Progenitor cell of endocrine pancreas (in vitro differentiated cells): ENCODE measurements around the gene AJUBA. TPM values are rescaled to one million over a fixed set of nuclear protein-coding genes. Genes with fewer than 3 reads are reported as not detected.
"Not testable (repeated sequence)": the region's sequence is repeated elsewhere in the genome, so short reads cannot be mapped to it uniquely, and the experiment has no call there.

Experiments
- DNase-seq: peaks from one replicate; pipeline ENCODE4 v3.0.0; 2021; ENCODE audit warnings: low spot score; ENCODE audit not compliant: unreplicated experiment
- H3K27ac Mint-ChIP-seq: 2 replicates; pipeline ENCODE4 v1.8.0; 2021; ENCODE audit warnings: mild to moderate bottlenecking, moderate library complexity, mixed read lengths
- H3K27me3 Mint-ChIP-seq: 2 replicates; pipeline ENCODE4 v1.8.0; 2021; ENCODE audit warnings: mixed read lengths
- H3K36me3 Mint-ChIP-seq: 2 replicates; pipeline ENCODE4 v1.8.0; 2022; ENCODE audit warnings: mixed read lengths; ENCODE audit not compliant: insufficient read depth
- H3K4me1 Mint-ChIP-seq: 2 replicates; pipeline ENCODE4 v1.8.0; 2021; ENCODE audit warnings: low read depth, mixed read lengths
- H3K4me3 Mint-ChIP-seq: 2 replicates; pipeline ENCODE4 v1.8.0; 2021; ENCODE audit warnings: low read depth, mild to moderate bottlenecking, moderate library complexity, mixed read lengths
- H3K9me3 Mint-ChIP-seq: 2 replicates; pipeline ENCODE4 v1.8.0; 2021; ENCODE audit warnings: low read depth, mixed read lengths
- total RNA-seq: library from RNA; stranded (reverse); gene quantifications from 2 replicates; pipeline ENCODE4 v1.2.1, GENCODE V29; 2021
- TF ChIP-seq, protein P1 (sequence below): fragments of 200-600 bp; sonication (generic); IDR thresholded peaks from one replicate; pipeline ENCODE4 v1.5.0; 2021; ENCODE audit warnings: antibody characterized with exemption, mild to moderate bottlenecking; ENCODE audit not compliant: unreplicated experiment

The AJUBA gene
- total RNA-seq, 1 donor from 2014 or later = 97.1 TPM

DNA sequence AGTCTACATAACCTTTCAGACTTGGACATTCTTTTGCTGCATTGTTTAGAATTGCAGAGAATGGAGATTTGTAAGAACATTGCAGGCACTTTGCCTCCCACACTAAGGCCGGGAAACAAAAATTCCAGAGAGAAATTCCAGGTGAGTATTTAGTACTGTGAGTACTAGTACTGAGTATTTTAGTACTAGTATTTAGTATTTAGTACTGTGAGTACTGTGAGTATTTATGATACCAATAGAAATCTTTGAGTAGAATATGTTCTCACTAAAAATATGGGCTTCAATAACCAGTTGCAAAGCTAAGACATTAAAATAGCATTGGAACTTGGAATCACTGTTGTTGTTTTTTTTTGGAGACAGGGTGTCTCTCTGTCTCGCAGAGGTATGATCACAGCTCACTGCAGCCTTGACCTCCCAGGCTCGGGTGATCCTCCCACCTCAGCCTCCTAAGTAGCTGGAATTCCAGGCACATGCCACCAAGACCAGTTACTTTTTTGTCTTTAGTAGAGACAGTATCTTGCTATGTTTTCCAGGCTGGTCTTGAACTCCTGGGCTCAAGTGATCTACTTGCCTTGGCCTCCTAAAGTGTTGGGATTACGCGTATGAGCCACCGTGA is 20.2 kb downstream of the AJUBA start:
- no peak for DNase-seq
- H3K36me3 Mint-ChIP-seq = no peaks in the 10 kb centered on the region
- peaks cover 3% of the 10 kb centered on the region for H3K4me1 Mint-ChIP-seq
- TF ChIP-seq, protein P1, sequence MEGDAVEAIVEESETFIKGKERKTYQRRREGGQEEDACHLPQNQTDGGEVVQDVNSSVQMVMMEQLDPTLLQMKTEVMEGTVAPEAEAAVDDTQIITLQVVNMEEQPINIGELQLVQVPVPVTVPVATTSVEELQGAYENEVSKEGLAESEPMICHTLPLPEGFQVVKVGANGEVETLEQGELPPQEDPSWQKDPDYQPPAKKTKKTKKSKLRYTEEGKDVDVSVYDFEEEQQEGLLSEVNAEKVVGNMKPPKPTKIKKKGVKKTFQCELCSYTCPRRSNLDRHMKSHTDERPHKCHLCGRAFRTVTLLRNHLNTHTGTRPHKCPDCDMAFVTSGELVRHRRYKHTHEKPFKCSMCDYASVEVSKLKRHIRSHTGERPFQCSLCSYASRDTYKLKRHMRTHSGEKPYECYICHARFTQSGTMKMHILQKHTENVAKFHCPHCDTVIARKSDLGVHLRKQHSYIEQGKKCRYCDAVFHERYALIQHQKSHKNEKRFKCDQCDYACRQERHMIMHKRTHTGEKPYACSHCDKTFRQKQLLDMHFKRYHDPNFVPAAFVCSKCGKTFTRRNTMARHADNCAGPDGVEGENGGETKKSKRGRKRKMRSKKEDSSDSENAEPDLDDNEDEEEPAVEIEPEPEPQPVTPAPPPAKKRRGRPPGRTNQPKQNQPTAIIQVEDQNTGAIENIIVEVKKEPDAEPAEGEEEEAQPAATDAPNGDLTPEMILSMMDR = no peak
- no peak overlapping the region for H3K4me3 Mint-ChIP-seq
- H3K9me3 Mint-ChIP-seq = no peaks in the 10 kb centered on the region
- H3K27ac Mint-ChIP-seq = no peak overlapping the region
- H3K27me3 Mint-ChIP-seq = no peaks in the 10 kb centered on the region

DNA sequence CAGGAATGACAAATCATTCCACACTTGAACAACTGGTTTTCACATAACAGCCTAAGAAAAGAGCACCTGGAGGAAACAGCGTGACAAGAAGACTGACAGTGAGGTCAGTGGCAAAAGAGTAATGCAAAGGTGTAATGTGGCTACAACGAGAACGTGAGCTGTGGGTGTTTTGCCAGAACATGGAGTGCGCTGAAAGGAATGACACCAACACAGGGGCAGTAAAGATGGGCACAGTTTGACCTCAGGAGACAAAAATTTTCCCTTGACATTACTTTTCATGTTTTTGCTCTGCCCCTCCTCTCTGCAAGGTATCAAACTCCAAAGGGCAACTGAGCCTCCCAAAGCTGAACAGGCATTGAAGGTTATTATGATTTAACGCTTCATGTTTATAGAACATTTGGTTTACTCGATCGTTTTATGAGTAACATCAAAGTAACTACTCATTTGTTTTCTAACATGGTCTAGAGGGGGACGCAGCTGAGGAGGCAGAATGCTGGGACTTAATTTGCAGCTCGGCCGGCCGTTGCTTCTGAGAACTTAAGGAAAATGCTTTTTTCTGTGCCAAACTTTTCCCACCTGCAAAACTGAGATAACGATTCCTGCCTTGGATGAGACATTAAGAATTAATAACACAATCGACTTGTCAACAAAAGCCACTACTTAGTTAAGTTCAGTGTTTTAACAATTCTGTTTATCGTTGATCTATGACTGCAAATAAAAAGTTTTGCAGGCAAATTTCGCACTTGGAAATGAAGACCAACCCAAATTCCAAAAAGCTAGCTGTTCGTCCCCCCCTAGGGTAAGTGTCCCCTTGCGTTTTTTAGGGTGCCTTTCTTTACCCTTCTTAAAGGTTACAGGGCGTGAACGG is 26.4 kb downstream of the AJUBA start:
- TF ChIP-seq, protein P1 = no peak
- Mint-ChIP-seq H3K36me3 (peaks cover 7% of the 10 kb centered on the region), H3K4me3 (peak overlapping the region; percentile 88), H3K4me1 (peaks cover 17% of the 10 kb centered on the region), H3K9me3 (no peaks in the 10 kb centered on the region), H3K27ac (peak overlapping the region; percentile 97), H3K27me3 (no peaks in the 10 kb centered on the region)
- DNase-seq = no peak

DNA sequence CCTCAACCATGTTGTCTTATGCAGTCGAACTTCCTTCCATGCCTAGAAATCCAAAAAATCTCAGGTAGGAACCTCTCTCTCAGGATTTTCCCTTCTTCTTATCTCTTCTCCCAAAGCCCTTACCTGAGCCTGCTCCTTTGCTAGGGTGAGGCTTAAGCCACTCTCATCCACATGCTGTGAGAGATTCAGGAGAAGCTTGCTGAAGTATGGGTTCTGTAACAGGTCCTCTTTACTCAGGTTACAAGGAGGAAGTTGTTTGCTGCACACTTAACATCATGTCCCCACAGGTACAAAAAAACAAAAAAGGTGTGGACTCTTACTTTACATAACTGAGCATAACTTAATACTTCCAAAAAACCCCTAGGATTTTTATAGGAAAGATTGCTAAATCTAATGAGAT is 29.9 kb downstream of the AJUBA start:
- H3K9me3 Mint-ChIP-seq = no peaks in the 10 kb centered on the region
- TF ChIP-seq, protein P1 = no peak
- H3K4me1 Mint-ChIP-seq = peaks cover 17% of the 10 kb centered on the region
- H3K27ac Mint-ChIP-seq = no peak overlapping the region
- H3K36me3 Mint-ChIP-seq = peaks cover 12% of the 10 kb centered on the region
- no peak overlapping the region for H3K4me3 Mint-ChIP-seq
- no peak for DNase-seq
- H3K27me3 Mint-ChIP-seq = no peaks in the 10 kb centered on the region

DNA sequence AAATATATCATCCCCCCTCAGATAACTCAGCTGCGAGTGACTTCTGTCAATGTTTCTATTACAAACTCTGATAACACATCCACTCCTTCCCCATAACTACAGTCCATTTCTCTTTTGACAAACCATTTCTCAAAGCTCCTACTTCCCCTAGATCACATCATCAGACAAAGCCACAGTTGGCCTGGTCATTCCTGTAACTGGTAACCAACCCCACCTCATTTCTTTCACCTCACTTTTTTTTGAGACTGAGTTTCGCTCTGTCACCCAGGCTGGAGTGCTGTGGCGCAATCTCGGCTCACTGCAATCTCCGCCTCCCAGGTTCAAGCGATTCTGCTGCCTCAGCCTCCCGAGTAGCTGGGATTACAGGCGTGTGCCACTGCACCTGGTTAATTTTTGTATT is 30.6 kb downstream of the AJUBA start:
- not testable (repeated sequence) for DNase-seq, H3K27me3 Mint-ChIP-seq, H3K27ac Mint-ChIP-seq, H3K4me3 Mint-ChIP-seq, H3K9me3 Mint-ChIP-seq
- Mint-ChIP-seq H3K4me1 (peaks cover 17% of the 10 kb centered on the region), H3K36me3 (peaks cover 16% of the 10 kb centered on the region)

DNA sequence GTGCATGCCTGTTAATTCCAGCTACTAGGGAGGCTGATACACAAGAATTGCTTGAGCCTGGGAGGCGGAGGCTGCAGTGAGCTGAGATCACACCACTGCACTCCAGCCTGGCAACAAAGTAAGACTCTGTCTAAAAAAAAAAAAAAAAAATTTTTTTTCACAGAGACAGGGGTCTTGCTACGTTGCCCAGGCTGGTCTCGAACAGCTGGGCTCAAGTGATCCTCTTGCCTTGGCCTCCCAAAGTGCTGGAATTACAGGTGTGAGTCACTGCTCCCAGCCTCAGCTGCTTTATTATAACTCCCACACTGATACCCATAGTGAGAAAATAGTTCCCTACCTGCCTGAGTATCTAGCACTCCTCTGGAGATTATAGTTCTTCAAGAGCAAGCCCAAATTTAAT is 36.7 kb downstream of the AJUBA start:
- no peak for DNase-seq
- Mint-ChIP-seq H3K36me3 (peaks cover 23% of the 10 kb centered on the region), H3K9me3 (no peaks in the 10 kb centered on the region), H3K27ac (no peak overlapping the region), H3K4me3 (no peak overlapping the region), H3K4me1 (no peaks in the 10 kb centered on the region), H3K27me3 (no peaks in the 10 kb centered on the region)
- TF ChIP-seq, protein P1 = no peak
